Ishikawa (cell line): ENCODE results near the gene WDR38.

Experiments used
- EGR1 ChIP-seq: IDR thresholded peaks from 2 replicates; pipeline ENCODE4 v1.6.1; 2012
- TAF1 ChIP-seq: IDR thresholded peaks from 2 replicates; pipeline ENCODE4 v1.6.1; 2012; ENCODE audit warnings: low read depth, mild to moderate bottlenecking
- YY1 ChIP-seq: IDR thresholded peaks from 2 replicates; pipeline ENCODE4 v1.6.1; 2012; ENCODE audit warnings: low read depth
- ZBTB7A ChIP-seq: IDR thresholded peaks from 2 replicates; pipeline ENCODE4 v1.6.1; 2012; ENCODE audit warnings: low read depth
- TF ChIP-seq, protein P1 (sequence below): IDR thresholded peaks from 2 replicates; pipeline ENCODE4 v1.6.1; 2012
- TF ChIP-seq, protein P2 (sequence below): IDR thresholded peaks from 2 replicates; pipeline ENCODE4 v1.6.1; 2012; ENCODE audit warnings: low read depth, mild to moderate bottlenecking

DNA sequence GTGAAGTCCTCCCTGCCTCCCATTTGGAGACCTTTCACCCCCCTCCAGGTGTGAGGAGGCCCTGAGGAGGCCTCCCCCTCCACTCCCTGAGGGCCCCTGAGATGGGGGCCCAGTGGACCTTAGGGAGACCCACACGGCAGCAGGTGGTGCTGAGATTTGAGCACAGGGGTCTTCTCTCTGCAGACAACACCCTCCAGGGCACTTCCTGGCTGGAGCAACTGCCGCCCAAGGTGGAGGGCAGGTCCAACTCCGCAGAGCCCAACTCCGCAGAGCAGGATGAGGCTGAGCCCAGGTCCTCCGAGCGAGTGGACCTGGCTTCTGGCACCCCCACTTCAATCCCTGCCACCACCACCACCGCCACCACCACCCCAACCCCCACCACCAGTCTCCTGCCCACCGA lies 49.3 kb upstream of the WDR38 start:
- TF ChIP-seq YY1 = no peak
- TF ChIP-seq TAF1 = no peak
- TF ChIP-seq, protein P1, sequence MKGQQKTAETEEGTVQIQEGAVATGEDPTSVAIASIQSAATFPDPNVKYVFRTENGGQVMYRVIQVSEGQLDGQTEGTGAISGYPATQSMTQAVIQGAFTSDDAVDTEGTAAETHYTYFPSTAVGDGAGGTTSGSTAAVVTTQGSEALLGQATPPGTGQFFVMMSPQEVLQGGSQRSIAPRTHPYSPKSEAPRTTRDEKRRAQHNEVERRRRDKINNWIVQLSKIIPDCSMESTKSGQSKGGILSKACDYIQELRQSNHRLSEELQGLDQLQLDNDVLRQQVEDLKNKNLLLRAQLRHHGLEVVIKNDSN = no peak
- no peak for TF ChIP-seq EGR1
- no peak for TF ChIP-seq ZBTB7A
- TF ChIP-seq, protein P2, sequence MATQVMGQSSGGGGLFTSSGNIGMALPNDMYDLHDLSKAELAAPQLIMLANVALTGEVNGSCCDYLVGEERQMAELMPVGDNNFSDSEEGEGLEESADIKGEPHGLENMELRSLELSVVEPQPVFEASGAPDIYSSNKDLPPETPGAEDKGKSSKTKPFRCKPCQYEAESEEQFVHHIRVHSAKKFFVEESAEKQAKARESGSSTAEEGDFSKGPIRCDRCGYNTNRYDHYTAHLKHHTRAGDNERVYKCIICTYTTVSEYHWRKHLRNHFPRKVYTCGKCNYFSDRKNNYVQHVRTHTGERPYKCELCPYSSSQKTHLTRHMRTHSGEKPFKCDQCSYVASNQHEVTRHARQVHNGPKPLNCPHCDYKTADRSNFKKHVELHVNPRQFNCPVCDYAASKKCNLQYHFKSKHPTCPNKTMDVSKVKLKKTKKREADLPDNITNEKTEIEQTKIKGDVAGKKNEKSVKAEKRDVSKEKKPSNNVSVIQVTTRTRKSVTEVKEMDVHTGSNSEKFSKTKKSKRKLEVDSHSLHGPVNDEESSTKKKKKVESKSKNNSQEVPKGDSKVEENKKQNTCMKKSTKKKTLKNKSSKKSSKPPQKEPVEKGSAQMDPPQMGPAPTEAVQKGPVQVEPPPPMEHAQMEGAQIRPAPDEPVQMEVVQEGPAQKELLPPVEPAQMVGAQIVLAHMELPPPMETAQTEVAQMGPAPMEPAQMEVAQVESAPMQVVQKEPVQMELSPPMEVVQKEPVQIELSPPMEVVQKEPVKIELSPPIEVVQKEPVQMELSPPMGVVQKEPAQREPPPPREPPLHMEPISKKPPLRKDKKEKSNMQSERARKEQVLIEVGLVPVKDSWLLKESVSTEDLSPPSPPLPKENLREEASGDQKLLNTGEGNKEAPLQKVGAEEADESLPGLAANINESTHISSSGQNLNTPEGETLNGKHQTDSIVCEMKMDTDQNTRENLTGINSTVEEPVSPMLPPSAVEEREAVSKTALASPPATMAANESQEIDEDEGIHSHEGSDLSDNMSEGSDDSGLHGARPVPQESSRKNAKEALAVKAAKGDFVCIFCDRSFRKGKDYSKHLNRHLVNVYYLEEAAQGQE = no peak
